ENCODE results near the gene CDYL.
A peak's percentile ranks its signal among the peaks of the same experiment; 100 is the strongest.
"Not testable (repeated sequence)": the region's sequence is repeated elsewhere in the genome, so short reads cannot be mapped to it uniquely, and the experiment has no call there.

Gene CDYL

GRCh38 chr6:4967301-4968030 is 191.3 kb downstream of the CDYL start:
- DNase-seq = peak; percentile 33

- no peak for DNase-seq
These were observed 193.5 kb downstream of the CDYL start for GRCh38 chr6:4969609-4970285.

GRCh38 chr6:4970739-4971395 is 194.7 kb downstream of the CDYL start:
- no peak for DNase-seq

GRCh38 chr6:4971851-4972250 is 195.6 kb downstream of the CDYL start:
- no peak for DNase-seq

GRCh38 chr6:4972438-4972837 is 196.2 kb downstream of the CDYL start:
- DNase-seq = no peak

- no peak for DNase-seq
These were observed 197.2 kb downstream of the CDYL start for GRCh38 chr6:4973415-4973814.

GRCh38 chr6:4973982-4974745 is 198.0 kb downstream of the CDYL start:
- peak; percentile 49 for DNase-seq

- DNase-seq = no peak
These were observed 198.8 kb downstream of the CDYL start for GRCh38 chr6:4974962-4975361.

- no peak for DNase-seq
These were observed 199.3 kb downstream of the CDYL start for GRCh38 chr6:4975506-4975905.

GRCh38 chr6:4977468-4977867 is 201.3 kb downstream of the CDYL start:
- DNase-seq = no peak

GRCh38 chr6:4979426-4979825 is 203.2 kb downstream of the CDYL start:
- no peak for DNase-seq

- DNase-seq = no peak
These were observed 205.6 kb downstream of the CDYL start for GRCh38 chr6:4981761-4982160.

- DNase-seq = no peak
These were observed 207.1 kb downstream of the CDYL start for GRCh38 chr6:4983322-4983721.

GRCh38 chr6:4986999-4987398 is 210.8 kb downstream of the CDYL start:
- DNase-seq = no peak

- no peak for DNase-seq
These were observed 211.2 kb downstream of the CDYL start for GRCh38 chr6:4987432-4987831.

- DNase-seq = no peak
These were observed 218.5 kb downstream of the CDYL start for GRCh38 chr6:4994741-4995140.

- DNase-seq = no peak
These were observed 221.7 kb downstream of the CDYL start for GRCh38 chr6:4997862-4998261.

GRCh38 chr6:4999586-4999985 is 223.4 kb downstream of the CDYL start:
- peak; percentile 13 for DNase-seq

GRCh38 chr6:5003604-5004372 is 227.6 kb downstream of the CDYL start, which contains the start of gene RPP40:
RPP40 (minus strand) TSS chr6:5004037; CDS start chr6:5004002, 35 bp downstream.
- DNase-seq = peak; percentile 98

GRCh38 chr6:5004373-5005037 is 228.3 kb downstream of the CDYL start:
- DNase-seq = no peak

GRCh38 chr6:5005038-5005433 is 228.8 kb downstream of the CDYL start:
- not testable (repeated sequence) for DNase-seq
